ENCODE results near the gene EIF4E2.
"Not testable (repeated sequence)": the region's sequence is repeated elsewhere in the genome, so short reads cannot be mapped to it uniquely, and the experiment has no call there.

Gene EIF4E2

GRCh38 chr2:232522623-232523401, 27.7 kb upstream of the EIF4E2 start:
- DNase-seq, result peak; percentile 22

- peak; percentile 27 for DNase-seq
These were observed 27.1 kb upstream of the EIF4E2 start for GRCh38 chr2:232523402-232523681.

GRCh38 chr2:232523682-232524597, 26.5 kb upstream of the EIF4E2 start:
- peak; percentile 48 for DNase-seq

GRCh38 chr2:232524771-232525170, 25.7 kb upstream of the EIF4E2 start:
- DNase-seq, result no peak

GRCh38 chr2:232525199-232525598, 25.3 kb upstream of the EIF4E2 start:
- DNase-seq, result no peak

- peak; percentile 50 for DNase-seq
These were observed 24.6 kb upstream of the EIF4E2 start, which contains the start of gene CHRND for GRCh38 chr2:232525791-232526371. Gene CHRND, plus strand, starts transcription at chr2:232526160. Its CDS starts 56 bp downstream, at chr2:232526216.

- DNase-seq, result no peak
These were observed 24.0 kb upstream of the EIF4E2 start for GRCh38 chr2:232526372-232526941.

GRCh38 chr2:232527905-232528470, 22.5 kb upstream of the EIF4E2 start:
- no peak for DNase-seq

- DNase-seq, result no peak
These were observed 21.6 kb upstream of the EIF4E2 start for GRCh38 chr2:232528746-232529460.

- DNase-seq, result no peak
These were observed 20.5 kb upstream of the EIF4E2 start for GRCh38 chr2:232529806-232530547.

- DNase-seq, result no peak
These were observed 19.7 kb upstream of the EIF4E2 start for GRCh38 chr2:232530626-232531260.

GRCh38 chr2:232532419-232532818, 18.1 kb upstream of the EIF4E2 start:
- DNase-seq, result peak; percentile 8

- DNase-seq, result not testable (repeated sequence)
These were observed 17.7 kb upstream of the EIF4E2 start for GRCh38 chr2:232532821-232533220.

- DNase-seq, result no peak
These were observed 16.4 kb upstream of the EIF4E2 start for GRCh38 chr2:232533944-232534710.

GRCh38 chr2:232534940-232535651, 15.4 kb upstream of the EIF4E2 start:
- no peak for DNase-seq

GRCh38 chr2:232535761-232536530, 14.5 kb upstream of the EIF4E2 start:
- no peak for DNase-seq

GRCh38 chr2:232537079-232537478, 13.4 kb upstream of the EIF4E2 start:
- DNase-seq, result peak; percentile 40

- DNase-seq, result no peak
These were observed 13.0 kb upstream of the EIF4E2 start for GRCh38 chr2:232537499-232537898.

- DNase-seq, result no peak
These were observed 11.8 kb upstream of the EIF4E2 start for GRCh38 chr2:232538671-232539070.
